AG08396 (cell line): ENCODE data around the gene RBM4B.

ENCODE experiments used
- DNase-seq: peaks from one replicate; pipeline ENCODE4 v3.0.0; 2012; ENCODE audit warnings: low spot score, mixed read lengths

Gene RBM4B

GRCh38 chr11:66707486-66707885 lies 29.8 kb upstream of the RBM4B start:
- no peak for DNase-seq

GRCh38 chr11:66706989-66707388 lies 29.3 kb upstream of the RBM4B start:
- DNase-seq = no peak

DNA sequence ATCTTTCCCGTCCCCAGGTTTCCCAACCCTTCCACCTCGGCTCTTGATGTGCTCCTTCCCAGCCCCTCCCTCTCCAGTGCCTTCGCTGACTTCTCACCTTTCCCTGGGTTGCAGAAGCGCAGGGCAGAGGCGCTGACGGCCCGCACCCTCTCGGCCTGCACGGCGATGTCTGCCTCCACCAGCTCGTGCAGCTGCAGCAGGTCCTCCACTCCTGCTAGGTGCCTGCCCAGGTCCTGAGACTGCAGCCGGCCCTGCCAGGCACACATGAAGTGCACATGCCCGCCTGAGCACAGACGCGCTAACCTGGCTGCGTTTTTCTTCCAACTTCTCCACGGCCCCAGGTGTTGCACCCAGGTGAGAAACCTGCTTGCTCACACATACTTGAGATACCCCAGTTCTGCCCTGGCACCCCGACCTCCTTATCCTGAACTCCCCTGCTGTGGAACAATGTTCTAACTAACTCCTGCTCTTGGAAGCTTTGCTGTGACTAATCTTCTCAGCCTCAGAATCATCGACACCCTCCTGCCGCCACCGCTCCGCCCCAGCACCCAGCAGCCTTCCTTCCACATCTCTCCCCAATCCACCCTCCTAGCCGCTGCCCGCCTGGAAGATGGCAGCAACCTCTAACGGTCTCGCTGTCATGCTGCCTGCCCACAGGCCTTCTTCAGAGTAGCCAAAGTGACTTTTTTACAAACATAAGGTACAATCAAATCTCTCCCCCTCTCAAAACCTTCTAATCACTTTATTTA lies 28.1 kb upstream of the RBM4B start:
- no peak for DNase-seq

GRCh38 chr11:66704659-66705360 lies 27.1 kb upstream of the RBM4B start:
- DNase-seq = no peak

DNA sequence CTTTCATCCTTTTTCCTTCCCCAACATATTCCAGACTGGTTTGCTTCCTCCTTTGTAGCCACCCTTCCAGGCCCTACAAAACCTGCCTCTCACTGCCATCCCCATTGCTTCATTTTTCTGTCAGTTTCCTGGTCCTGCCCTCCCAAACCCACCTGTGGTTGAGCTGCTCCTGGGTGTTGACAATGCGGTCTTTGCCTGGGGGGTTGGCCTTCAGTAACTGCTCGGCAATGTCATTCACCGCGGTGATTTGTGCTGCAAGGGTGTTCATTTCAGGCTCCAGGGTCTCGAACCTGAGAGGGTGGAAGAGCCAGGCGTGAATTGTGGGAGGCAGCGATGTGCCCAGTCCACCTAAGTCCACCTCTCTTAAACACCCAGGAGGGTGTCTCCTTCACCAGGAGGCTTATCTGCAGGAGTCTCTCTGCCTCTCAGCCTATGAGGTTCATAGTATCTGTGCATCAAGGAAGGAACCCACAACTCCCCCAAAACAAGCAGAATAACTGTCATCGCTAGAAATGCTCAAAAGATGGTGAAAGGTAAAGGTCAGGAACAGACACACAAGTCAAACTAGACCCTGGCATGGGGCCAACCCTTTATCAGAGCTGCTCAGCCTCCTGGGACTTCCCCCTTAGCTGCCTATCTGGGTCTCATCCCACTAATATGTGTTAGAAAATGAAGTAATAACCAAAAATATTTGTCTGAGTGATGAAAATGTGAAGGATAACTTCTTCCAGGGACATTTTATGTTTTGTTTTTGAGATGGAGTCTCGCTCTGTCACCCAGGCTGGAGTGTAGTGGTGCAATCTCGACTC lies 23.9 kb upstream of the RBM4B start:
- no peak for DNase-seq

DNA sequence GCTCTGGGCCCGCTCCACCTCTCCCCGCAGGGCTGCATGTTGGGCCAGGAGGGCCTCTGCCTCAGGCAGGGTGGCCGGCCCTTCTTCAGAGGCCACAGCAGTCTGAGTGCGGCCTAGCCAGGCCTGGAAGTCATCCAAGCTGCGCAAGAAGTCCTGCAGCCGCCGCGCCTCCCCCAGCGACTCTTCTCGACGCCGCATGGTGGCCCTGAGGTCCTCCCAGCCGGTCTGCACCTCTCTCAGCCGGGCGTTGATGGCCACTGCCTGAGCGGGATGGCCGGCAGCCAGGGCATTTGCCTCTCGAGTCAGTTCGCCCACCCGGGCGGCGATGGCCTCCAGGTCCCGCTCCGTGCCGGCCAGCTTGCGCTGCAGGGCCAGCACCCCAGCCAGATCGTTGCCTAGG lies 23.1 kb upstream of the RBM4B start:
- DNase-seq = no peak

DNA sequence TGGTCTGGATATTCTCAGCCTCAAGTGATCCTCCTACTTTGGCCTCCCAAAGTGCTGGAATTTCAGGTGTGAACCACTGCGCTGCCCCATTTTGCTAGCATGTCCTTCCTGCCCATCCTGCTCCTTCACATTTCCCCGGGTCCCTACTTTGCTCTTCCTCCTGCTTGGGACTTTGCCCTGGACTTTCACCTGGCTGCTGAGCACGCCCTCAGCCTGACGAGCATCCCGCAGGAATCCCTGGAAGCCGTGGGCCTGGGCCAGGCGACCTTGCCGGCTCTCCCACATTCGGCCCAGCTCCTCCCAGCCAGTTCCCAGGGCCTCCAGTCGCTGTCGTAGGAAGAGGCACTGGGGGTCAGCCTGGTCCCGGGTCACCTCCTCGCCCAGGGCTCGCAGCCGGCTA lies 22.6 kb upstream of the RBM4B start:
- DNase-seq = no peak

DNA sequence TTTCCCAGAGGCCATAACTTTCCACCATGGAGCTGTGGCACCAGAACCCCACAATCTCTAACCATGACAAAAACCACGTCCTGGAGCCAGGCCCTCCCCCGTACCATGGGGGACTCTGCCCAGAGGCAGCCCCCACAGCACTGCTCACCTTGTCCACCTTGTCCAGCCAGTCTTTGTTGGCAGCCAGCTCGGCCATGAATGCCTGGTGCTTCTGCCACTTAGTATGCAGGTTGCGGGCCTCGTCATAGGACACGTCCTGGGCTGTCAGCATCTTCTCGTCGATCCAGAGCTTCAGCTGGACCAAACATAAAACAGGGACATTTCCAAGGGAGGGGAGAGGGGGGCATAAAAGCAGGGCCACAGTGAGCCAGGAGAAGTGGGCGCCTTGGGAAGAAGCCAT lies 20.8 kb upstream of the RBM4B start:
- DNase-seq = no peak

DNA sequence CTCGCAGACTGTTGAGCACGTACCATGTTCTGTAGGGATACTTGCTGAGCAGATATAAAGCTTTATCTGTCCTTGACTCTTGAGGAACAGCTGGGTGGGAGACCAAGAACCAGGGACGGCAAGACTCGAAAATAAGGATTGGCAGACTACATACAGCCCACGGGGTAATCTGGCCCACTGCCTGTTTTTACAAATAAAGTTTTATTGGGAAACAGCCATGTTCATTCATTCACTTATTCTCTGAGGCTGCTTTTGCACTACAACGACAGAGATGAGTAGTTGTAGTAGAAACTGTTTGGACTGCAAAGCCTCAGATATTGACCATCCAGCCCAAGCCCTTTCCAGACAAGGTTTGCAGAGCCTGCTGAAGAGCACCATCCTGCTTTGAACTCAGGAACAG lies 20.3 kb upstream of the RBM4B start:
- no peak for DNase-seq

DNA sequence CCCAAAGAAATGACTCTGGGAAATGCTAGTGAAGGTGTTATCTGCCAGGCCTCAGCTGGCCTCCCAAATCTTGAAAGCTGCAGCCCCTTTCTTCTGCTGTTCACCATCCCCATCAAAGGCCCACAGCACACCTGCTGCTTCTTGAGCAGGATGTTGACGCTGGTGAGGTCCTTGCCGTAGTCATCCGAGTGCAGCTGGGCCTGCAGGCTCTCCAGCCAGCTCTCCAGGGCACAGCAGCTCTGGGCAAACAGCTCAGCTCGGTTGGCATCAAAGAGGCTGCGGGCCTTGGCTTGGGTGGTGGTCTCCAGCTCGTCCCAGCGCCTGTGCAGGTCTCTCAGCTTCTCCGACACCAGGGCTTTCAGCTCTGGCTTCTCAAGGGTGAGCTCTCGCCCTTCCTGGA lies 18.5 kb upstream of the RBM4B start:
- DNase-seq = no peak

DNA sequence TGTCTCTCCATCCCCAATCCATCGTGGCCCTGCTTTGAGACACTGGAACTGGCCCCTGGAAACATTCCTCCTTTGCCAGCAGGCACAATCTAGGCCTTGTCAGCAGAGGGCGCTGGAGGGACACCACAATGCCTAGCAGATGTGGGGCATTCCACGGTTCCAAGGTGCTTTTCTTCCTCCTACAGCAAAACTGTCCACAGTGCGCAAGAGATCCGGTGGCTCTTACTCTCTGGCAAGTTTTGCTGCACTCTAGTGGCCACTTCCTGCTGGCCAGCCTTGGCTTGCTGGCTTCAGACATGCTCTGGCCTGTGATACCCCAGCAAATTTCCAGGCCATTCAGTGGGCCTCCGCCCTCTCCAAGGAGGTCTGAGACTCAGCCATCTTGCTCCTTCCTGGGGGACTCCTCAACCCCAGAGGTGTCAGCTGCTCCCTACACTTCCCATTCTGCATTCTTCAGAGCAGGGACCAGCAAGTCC lies 17.1 kb upstream of the RBM4B start:
- DNase-seq = peak; percentile 95

- no peak for DNase-seq
These were observed 16.3 kb upstream of the RBM4B start for GRCh38 chr11:66694056-66694410.

- no peak for DNase-seq
These were observed 15.8 kb upstream of the RBM4B start for GRCh38 chr11:66693356-66694055.

DNA sequence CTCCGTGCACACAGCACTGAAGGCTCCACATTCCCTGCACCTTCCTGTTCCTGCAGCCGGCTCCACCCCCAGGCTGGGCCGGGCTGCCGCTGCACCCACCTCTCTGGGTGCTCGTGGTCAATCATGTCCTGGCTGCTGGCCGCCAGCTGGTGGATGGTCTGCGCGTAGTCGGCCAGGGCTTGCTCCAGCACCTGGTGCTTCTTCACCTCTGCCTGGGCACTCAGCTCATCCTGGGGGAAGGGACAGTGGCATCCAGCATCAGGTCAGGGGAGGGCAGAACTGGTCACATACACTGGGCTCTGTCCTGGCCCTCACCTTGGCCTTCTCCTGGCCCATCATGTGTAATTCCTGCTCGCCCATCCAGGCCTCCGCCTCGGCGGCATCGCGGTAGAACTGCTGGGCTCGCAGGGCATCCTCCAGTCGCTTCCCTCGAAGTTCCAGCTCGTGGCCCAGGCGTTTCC lies 15.2 kb upstream of the RBM4B start:
- no peak for DNase-seq

DNA sequence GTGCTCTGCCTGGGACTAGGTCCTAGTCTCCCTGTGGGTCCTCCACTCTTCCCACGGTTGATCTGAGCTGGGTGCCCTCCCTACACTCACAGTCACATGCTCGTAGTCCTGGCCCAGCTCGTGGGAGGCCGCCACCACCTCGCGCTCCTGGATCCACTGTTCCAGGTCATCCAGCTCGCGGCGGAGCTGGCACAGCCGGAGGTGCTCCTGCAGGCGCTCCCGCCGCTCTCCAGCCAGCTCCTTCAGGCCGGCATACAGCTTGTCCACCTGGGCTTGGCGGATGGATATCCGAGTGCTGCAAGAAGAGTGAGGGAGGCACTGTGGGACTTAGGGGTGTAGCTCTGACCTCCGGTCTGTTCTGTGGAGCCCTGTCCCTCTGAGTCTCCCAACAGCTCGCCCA lies 14.8 kb upstream of the RBM4B start:
- no peak for DNase-seq

- DNase-seq = no peak
These were observed 13.8 kb upstream of the RBM4B start for GRCh38 chr11:66691311-66691980.

DNA sequence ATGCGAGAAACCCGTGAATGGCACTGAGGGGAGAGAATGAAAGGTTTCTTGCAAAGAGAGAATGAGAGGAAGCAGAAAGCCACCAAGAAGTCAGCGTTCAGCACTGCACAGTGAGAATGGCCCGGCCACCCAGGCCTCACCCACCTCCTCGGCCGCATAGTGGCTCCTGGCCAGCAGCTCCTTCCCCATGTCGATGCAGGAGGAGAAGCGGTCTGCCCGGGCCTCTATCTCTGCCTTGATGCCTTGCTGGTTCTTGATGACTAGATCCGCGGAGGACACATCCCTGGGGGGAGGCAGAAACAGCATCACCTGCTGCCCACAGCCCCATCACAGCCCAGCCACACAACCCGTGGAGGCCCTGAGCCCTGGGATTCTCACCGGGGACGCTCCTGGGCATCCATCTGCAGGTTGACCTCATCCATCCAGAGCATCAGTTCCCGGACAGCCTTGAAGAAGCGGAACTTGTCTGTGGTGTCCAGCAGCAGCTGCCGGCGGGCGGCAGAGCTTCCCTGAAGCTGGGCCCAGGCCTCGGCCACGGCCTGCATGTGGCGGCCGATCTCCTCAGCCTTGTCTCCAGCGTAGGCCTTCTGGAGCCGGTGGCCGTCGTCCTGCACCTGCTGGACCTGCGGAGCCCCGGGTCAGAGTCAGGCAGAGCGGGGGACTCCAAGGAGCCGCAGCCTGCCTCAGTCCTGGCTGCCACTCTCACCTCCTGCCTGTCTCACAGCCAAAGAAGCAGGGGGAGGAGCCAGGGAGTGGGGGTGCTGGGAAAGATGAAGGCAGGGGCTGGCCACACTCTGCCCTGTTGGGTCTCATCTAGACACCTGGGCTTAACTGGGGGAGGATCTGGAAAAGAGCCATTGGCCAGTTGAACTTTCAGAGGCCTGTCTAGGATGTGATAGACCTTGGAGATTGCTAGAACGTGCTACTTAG lies 12.2 kb upstream of the RBM4B start:
- DNase-seq = no peak

- no peak for DNase-seq
These were observed 11.2 kb upstream of the RBM4B start for GRCh38 chr11:66688561-66689534.

- DNase-seq = no peak
These were observed 10.2 kb upstream of the RBM4B start for GRCh38 chr11:66687831-66688281.
